CD14-positive monocyte (primary cell): ENCODE measurements around the gene RBMS1. TPM values are rescaled to one million over a fixed set of nuclear protein-coding genes. Genes with fewer than 3 reads are reported as not detected.

Source experiments
- DNase-seq, 3 donors: peaks; one replicate each; pipeline ENCODE4 v3.0.0-alpha.2; 2011 to 2022
- H2AFZ ChIP-seq: 2 replicates; pipeline ENCODE4 v1.6.0; 2012; ENCODE audit warnings: mild to moderate bottlenecking, low read depth, low read length, inconsistent platforms; ENCODE audit not compliant: insufficient read depth, poor library complexity, severe bottlenecking
- H3K27ac ChIP-seq, 2 donors: 1 replicate in 1 of 2; 2 replicates in 1 of 2; pipeline ENCODE4 v1.5.1; 2012 to 2013; ENCODE audit warnings: low read length in 2 of 2, control low read depth in 1 of 2, inconsistent platforms in 1 of 2, low read depth in 1 of 2, mild to moderate bottlenecking in 1 of 2
- H3K27me3 ChIP-seq, 2 donors: one replicate each; pipeline versions ENCODE4 v1.6.0 to v1.6.1; 2011 to 2013; ENCODE audit warnings: low read length in 2 of 2; ENCODE audit not compliant: control insufficient read depth in 2 of 2, insufficient read depth in 2 of 2
- H3K36me3 ChIP-seq, 2 donors: replicated peaks in 1 of 2; 1 replicate in 1 of 2; 2 replicates in 1 of 2; pipeline versions ENCODE4 v1.5.1 to v1.6.1; 2012 to 2013; ENCODE audit warnings: low read length in 2 of 2, control low read depth in 1 of 2, inconsistent platforms in 1 of 2, mild to moderate bottlenecking in 1 of 2; ENCODE audit not compliant: insufficient read depth in 2 of 2, control insufficient read depth in 1 of 2
- H3K4me1 ChIP-seq, 2 donors: 1 replicate in 1 of 2; 2 replicates in 1 of 2; pipeline versions ENCODE4 v1.5.1 to v1.6.1; 2012 to 2013; ENCODE audit warnings: low read length in 2 of 2, control low read depth in 1 of 2, inconsistent platforms in 1 of 2, mild to moderate bottlenecking in 1 of 2, moderate library complexity in 1 of 2; ENCODE audit not compliant: insufficient read depth in 2 of 2, control insufficient read depth in 1 of 2
- H3K4me2 ChIP-seq: replicated peaks from 2 replicates; pipeline ENCODE3; 2012; ENCODE audit warnings: low read length, moderate library complexity, mild to moderate bottlenecking; ENCODE audit not compliant: poor library complexity, severe bottlenecking; ENCODE audit errors: extremely low read depth
- H3K4me3 ChIP-seq, 3 experiments: fragments of 200-600 bp in 1 of 3; sonication (generic) in 1 of 3; replicated peaks in 1 of 3; 1 replicate in 2 of 3; 2 replicates in 1 of 3; pipeline ENCODE4 v1.5.1; 2011 to 2013; ENCODE audit warnings: low read length in 3 of 3, mild to moderate bottlenecking in 3 of 3, control low read depth in 2 of 3, low read depth in 2 of 3, inconsistent platforms in 1 of 3, moderate library complexity in 1 of 3
- H3K79me2 ChIP-seq: 2 replicates; pipeline ENCODE4 v1.6.0; 2012; ENCODE audit warnings: mild to moderate bottlenecking, control low read depth, inconsistent platforms, low read length, moderate library complexity; ENCODE audit not compliant: insufficient read depth
- H3K9ac ChIP-seq: 2 replicates; pipeline ENCODE4 v1.6.0; 2017; ENCODE audit warnings: low read length, mild to moderate bottlenecking; ENCODE audit not compliant: insufficient read depth, poor library complexity, severe bottlenecking
- H3K9me3 ChIP-seq, 2 donors: replicated peaks in 1 of 2; 1 replicate in 1 of 2; 2 replicates in 1 of 2; pipeline versions ENCODE4 v1.5.1 to v1.6.1; 2012 to 2013; ENCODE audit warnings: low read length in 2 of 2, control low read depth in 1 of 2; ENCODE audit not compliant: control insufficient read depth in 1 of 2, insufficient read depth in 1 of 2
- H4K20me1 ChIP-seq: 2 replicates; pipeline ENCODE4 v1.6.0; 2012; ENCODE audit warnings: mild to moderate bottlenecking, low read length, control low read depth, moderate library complexity; ENCODE audit not compliant: insufficient read depth
- H3K27ac Mint-ChIP-seq, 7 donors: one replicate each; pipeline ENCODE4 v1.8.0; 2020; ENCODE audit warnings: mild to moderate bottlenecking in 7 of 7, mixed read lengths in 7 of 7, moderate library complexity in 6 of 7, inconsistent platforms in 2 of 7
- H3K27me3 Mint-ChIP-seq, 3 donors: one replicate each; pipeline ENCODE4 v1.8.0; 2021 to 2022; ENCODE audit warnings: low read depth in 3 of 3, mild to moderate bottlenecking in 3 of 3, mixed read lengths in 3 of 3, moderate library complexity in 3 of 3, inconsistent platforms in 1 of 3
- H3K36me3 Mint-ChIP-seq, 2 donors: one replicate each; pipeline ENCODE4 v1.8.0; 2020; ENCODE audit warnings: mixed read lengths in 2 of 2, inconsistent platforms in 1 of 2, mild to moderate bottlenecking in 1 of 2
- H3K4me1 Mint-ChIP-seq: one replicate; pipeline ENCODE4 v1.8.0; 2020; ENCODE audit warnings: mild to moderate bottlenecking, mixed read lengths
- H3K4me3 Mint-ChIP-seq, 2 donors: one replicate each; pipeline ENCODE4 v1.8.0; 2020; ENCODE audit warnings: mild to moderate bottlenecking in 2 of 2, mixed read lengths in 2 of 2, moderate library complexity in 1 of 2
- H3K9me3 Mint-ChIP-seq, 7 donors: one replicate each; pipeline ENCODE4 v1.8.0; 2020 to 2022; ENCODE audit warnings: mixed read lengths in 7 of 7, mild to moderate bottlenecking in 6 of 7, moderate library complexity in 6 of 7, inconsistent platforms in 2 of 7
- CTCF ChIP-seq: fragments of 200-600 bp; IDR thresholded peaks from one replicate; pipeline ENCODE4 v1.8.0; 2022; ENCODE audit warnings: antibody characterized with exemption, mild to moderate bottlenecking
- WGBS: methylation state at CpG from one replicate; pipeline ENCODE4 v1.1.5; 2013; ENCODE audit warnings: missing lambda C conversion rate; ENCODE audit not compliant: insufficient coverage; 5-methylcytosine and 5-hydroxymethylcytosine counted together
- intact Hi-C, 2 donors: fragments of 100-400 bp; cut with micrococcal nuclease; formaldehyde crosslinking; loops; one replicate each; pipeline versions ENCODE4 v1.15.0 to v1.15.1; 2023
- polyA plus RNA-seq, 3 donors: library from polyadenylated mRNA; depleted of rRNA in 1 of 3; unstranded in 2 of 3; stranded (reverse) in 1 of 3; fragments of 300-500 nt in 2 of 3; fragments of >200 nt in 1 of 3; fragmentation: Illumina TruSeq in 2 of 3; gene quantifications; 1 replicate in 2 of 3; 2 replicates in 1 of 3; pipeline ENCODE4 v1.2.3, GENCODE V29; 2012 to 2021

The RBMS1 gene
- polyA plus RNA-seq, 3 donors: 88.2 to 91.2 (median 89.4) TPM

GRCh38 chr2:160345071-160345764, 148.4 kb downstream of the RBMS1 start:
- peaks cover 28 to 33% of the 10 kb centered on the region in 2 donors for H3K4me1 ChIP-seq
- peak overlapping the region in 1 of 2 donors; percentile 72 for H3K27ac ChIP-seq

GRCh38 chr2:160343404-160343803, 150.2 kb downstream of the RBMS1 start:
- TF ChIP-seq CTCF: no peak
- H3K4me3 ChIP-seq: no peak overlapping the region
- no peak for DNase-seq
- peaks cover 28 to 33% of the 10 kb centered on the region in 2 donors for H3K4me1 ChIP-seq
- WGBS: no CpG with 5 or more reads among the region's 2 CpGs
- Mint-ChIP-seq H3K9me3 (no peaks in the 10 kb centered on the region), H3K4me3 (no peak overlapping the region), H3K27ac (no peak overlapping the region), H3K4me1 (peaks cover 41% of the 10 kb centered on the region), H3K36me3 (peaks cover 12 to 20% of the 10 kb centered on the region in 2 donors), H3K27me3 (no peaks in the 10 kb centered on the region)
- H3K9me3 ChIP-seq: no peaks in the 10 kb centered on the region
- no peaks in the 10 kb centered on the region for H3K27me3 ChIP-seq
- no peak overlapping the region for H3K9ac ChIP-seq
- peaks cover 0 to 9% of the 10 kb centered on the region in 2 donors for H3K36me3 ChIP-seq
- no peak overlapping the region for H3K27ac ChIP-seq
- H2AFZ ChIP-seq: no peak overlapping the region
- H3K4me2 ChIP-seq: no peak overlapping the region
- H3K79me2 ChIP-seq: peaks cover 99% of the 10 kb centered on the region
- intact Hi-C loops: loop anchor here in 1 of 2 donors (10.0 kb wide), 1 partner anchor 61 kb away; no protein-coding TSS in a partner anchor
- H4K20me1 ChIP-seq: peaks cover 96% of the 10 kb centered on the region

More at GRCh38 chr2:160345071-160345764, 148.4 kb downstream of the RBMS1 start:
- H4K20me1 ChIP-seq: peaks cover 97% of the 10 kb centered on the region
- Mint-ChIP-seq H3K9me3 (no peaks in the 10 kb centered on the region), H3K4me3 (peak overlapping the region; percentile 17 to 82), H3K27ac (peak overlapping the region; percentile 74 to 94 (median 85)), H3K27me3 (no peaks in the 10 kb centered on the region), H3K36me3 (peaks cover 22 to 23% of the 10 kb centered on the region in 2 donors), H3K4me1 (peaks cover 45% of the 10 kb centered on the region)
- TF ChIP-seq CTCF: no peak
- peak overlapping the region; percentile 58 for H3K4me2 ChIP-seq
- intact Hi-C loops: loop anchor here in 1 of 2 donors (10.0 kb wide), 1 partner anchor 60 kb away; no protein-coding TSS in a partner anchor
- peak overlapping the region in 1 of 3 experiments; percentile 36 for H3K4me3 ChIP-seq
- H2AFZ ChIP-seq: peak overlapping the region; percentile 37
- peak in 2 of 3 donors; percentile 37 to 52 for DNase-seq
- peaks cover 99% of the 10 kb centered on the region for H3K79me2 ChIP-seq
- WGBS: no CpG with 5 or more reads among the region's 5 CpGs
- H3K9me3 ChIP-seq: no peaks in the 10 kb centered on the region
- peak overlapping the region; percentile 25 for H3K9ac ChIP-seq
- no peaks in the 10 kb centered on the region for H3K27me3 ChIP-seq
- peaks cover 4 to 6% of the 10 kb centered on the region in 2 donors for H3K36me3 ChIP-seq
